Measurements from ENCODE around the gene ZNF638. TPM values are rescaled to one million over a fixed set of nuclear protein-coding genes. Genes with fewer than 3 reads are reported as not detected.

The ZNF638 gene
- total and polyA plus RNA-seq, 4 donors, result 193 to 317 (median 226) TPM

DNA sequence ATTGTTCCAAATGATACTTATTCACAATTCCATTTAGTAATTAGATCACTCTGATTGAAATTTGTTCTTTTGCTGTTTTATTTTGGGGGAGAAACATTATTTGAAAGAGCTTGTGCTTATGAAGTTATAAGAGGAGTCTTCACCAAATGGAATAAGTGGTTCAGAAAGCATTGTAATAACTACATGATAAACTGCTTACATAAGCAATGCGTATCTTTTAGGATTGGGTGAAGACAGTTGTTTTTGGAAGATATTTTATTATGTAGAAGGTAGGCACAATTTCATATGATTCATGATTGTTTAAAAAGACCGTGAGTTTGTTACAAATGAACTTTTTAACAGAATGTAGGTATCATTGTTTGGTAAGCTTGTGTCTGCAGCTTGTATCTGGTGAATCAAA, 14.5 kb downstream of the ZNF638 start:
- Histone ChIP-seq H3K4me3 (ENCODE audit: low read depth, low read length) (no peak overlapping the region), H3K9me3 (ENCODE audit: control insufficient read depth, insufficient read depth, low read length) (no peaks in the 10 kb centered on the region), H3K27ac (ENCODE audit: low read depth, low read length) (no peak overlapping the region), H3K36me3 (ENCODE audit: control insufficient read depth, insufficient read depth, low read length) (peaks cover 6% of the 10 kb centered on the region), H3K27me3 (ENCODE audit: control insufficient read depth, insufficient read depth, low read length) (no peaks in the 10 kb centered on the region), H3K4me1 (ENCODE audit: control insufficient read depth, insufficient read depth, low read length) (no peaks in the 10 kb centered on the region)
- 100% methylated on average over 2 of the region's 2 CpGs for WGBS (ENCODE audit: insufficient coverage)
- no peak for DNase-seq (ENCODE audit: low read depth in 4 of 6, low spot score in 6 of 6)

DNA sequence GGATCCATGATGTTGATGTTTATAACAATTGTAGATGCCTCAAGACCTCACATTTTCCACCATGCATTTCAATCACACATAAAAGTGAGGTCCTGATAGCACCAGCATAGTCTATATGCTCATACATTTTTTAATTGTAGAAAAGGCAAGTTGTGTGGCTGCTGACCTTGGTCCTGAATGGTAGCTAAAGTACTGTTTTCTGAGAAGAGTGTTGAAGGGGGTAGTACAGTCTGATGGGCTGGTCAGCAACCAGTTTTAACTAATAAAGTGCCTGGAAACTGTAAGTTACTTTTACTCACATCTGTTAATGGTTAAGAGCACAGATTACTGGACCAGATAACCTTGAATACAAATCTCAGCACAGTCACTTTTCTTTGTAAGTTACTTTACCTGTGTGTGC, 15.9 kb downstream of the ZNF638 start:
- H3K36me3 ChIP-seq (ENCODE audit: control insufficient read depth, insufficient read depth, low read length), result peaks cover 10% of the 10 kb centered on the region
- H3K27ac ChIP-seq (ENCODE audit: low read depth, low read length), result no peak overlapping the region
- H3K4me1 ChIP-seq (ENCODE audit: control insufficient read depth, insufficient read depth, low read length), result no peaks in the 10 kb centered on the region
- DNase-seq (ENCODE audit: low read depth in 4 of 6, low spot score in 6 of 6), result peak in 1 of 6 donors; percentile 19
- H3K27me3 ChIP-seq (ENCODE audit: control insufficient read depth, insufficient read depth, low read length), result no peaks in the 10 kb centered on the region
- H3K4me3 ChIP-seq (ENCODE audit: low read depth, low read length), result no peak overlapping the region
- no peaks in the 10 kb centered on the region for H3K9me3 ChIP-seq (ENCODE audit: control insufficient read depth, insufficient read depth, low read length)

- whole genome bisulfite sequencing (ENCODE audit: insufficient coverage), result no CpG with 5 or more reads among the region's 3 CpGs
These were observed 16.7 kb downstream of the ZNF638 start for GRCh38 chr2:71348302-71348701.

GRCh38 chr2:71353248-71353647, 21.7 kb downstream of the ZNF638 start:
- no peak overlapping the region for H3K4me3 ChIP-seq (ENCODE audit: low read depth, low read length)
- no peaks in the 10 kb centered on the region for H3K9me3 ChIP-seq (ENCODE audit: control insufficient read depth, insufficient read depth, low read length)
- WGBS (ENCODE audit: insufficient coverage), result no CpG with 5 or more reads among the region's 2 CpGs
- H3K27me3 ChIP-seq (ENCODE audit: control insufficient read depth, insufficient read depth, low read length), result no peaks in the 10 kb centered on the region
- H3K4me1 ChIP-seq (ENCODE audit: control insufficient read depth, insufficient read depth, low read length), result no peaks in the 10 kb centered on the region
- peaks cover 18% of the 10 kb centered on the region for H3K36me3 ChIP-seq (ENCODE audit: control insufficient read depth, insufficient read depth, low read length)
- no peak for DNase-seq (ENCODE audit: low read depth in 4 of 6, low spot score in 6 of 6)
- H3K27ac ChIP-seq (ENCODE audit: low read depth, low read length), result no peak overlapping the region

More at GRCh38 chr2:71348302-71348701, 16.7 kb downstream of the ZNF638 start:
- Histone ChIP-seq H3K36me3 (ENCODE audit: control insufficient read depth, insufficient read depth, low read length) (peaks cover 10% of the 10 kb centered on the region), H3K4me1 (ENCODE audit: control insufficient read depth, insufficient read depth, low read length) (no peaks in the 10 kb centered on the region), H3K27ac (ENCODE audit: low read depth, low read length) (no peak overlapping the region), H3K27me3 (ENCODE audit: control insufficient read depth, insufficient read depth, low read length) (no peaks in the 10 kb centered on the region), H3K4me3 (ENCODE audit: low read depth, low read length) (no peak overlapping the region), H3K9me3 (ENCODE audit: control insufficient read depth, insufficient read depth, low read length) (no peaks in the 10 kb centered on the region)
- peak in 1 of 6 donors; percentile 34 for DNase-seq (ENCODE audit: low read depth in 4 of 6, low spot score in 6 of 6)

DNA sequence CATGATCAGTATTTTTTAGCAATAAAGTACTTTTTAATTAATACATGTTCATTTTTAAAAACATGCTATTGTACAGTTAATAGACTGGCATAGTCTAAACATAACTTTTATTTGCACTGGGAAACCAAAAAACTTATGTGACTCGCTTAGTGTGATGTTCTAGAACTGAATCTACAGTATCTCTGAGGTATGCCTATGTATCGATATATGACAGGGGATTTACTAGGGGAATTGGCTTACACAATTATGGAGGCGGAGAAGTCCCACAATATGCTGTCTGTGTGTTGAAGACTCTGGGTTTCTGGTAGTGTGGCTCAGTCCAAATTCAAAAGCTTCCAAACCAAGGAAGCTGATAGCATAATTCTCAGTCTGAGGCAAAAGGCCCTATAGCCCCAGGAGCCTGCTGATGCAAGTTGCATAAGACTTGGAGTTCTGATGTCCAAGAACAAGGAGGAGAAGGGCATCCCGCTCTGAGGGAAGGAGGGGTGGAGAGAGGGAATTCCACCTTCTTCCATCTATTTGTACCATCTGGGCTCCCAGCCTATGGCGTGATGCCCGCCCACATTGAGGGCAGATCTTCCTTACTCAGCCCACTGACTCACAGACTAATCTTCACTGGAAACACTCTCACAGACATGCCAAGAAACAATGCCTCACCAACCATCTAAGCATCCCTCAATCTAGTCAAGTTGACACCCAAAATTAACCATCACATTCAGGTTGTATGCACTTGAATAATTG, 27.5 kb downstream of the ZNF638 start:
- no peaks in the 10 kb centered on the region for H3K4me1 ChIP-seq (ENCODE audit: control insufficient read depth, insufficient read depth, low read length)
- no peaks in the 10 kb centered on the region for H3K9me3 ChIP-seq (ENCODE audit: control insufficient read depth, insufficient read depth, low read length)
- 100% methylated on average over 5 of the region's 6 CpGs for WGBS (ENCODE audit: insufficient coverage)
- peaks cover 19% of the 10 kb centered on the region for H3K36me3 ChIP-seq (ENCODE audit: control insufficient read depth, insufficient read depth, low read length)
- no peaks in the 10 kb centered on the region for H3K27me3 ChIP-seq (ENCODE audit: control insufficient read depth, insufficient read depth, low read length)
- H3K4me3 ChIP-seq (ENCODE audit: low read depth, low read length), result no peak overlapping the region
- no peak for DNase-seq (ENCODE audit: low read depth in 4 of 6, low spot score in 6 of 6)
- H3K27ac ChIP-seq (ENCODE audit: low read depth, low read length), result no peak overlapping the region

- DNase-seq (ENCODE audit: low read depth in 4 of 6, low spot score in 6 of 6), result no peak
- no peak overlapping the region for H3K4me3 ChIP-seq (ENCODE audit: low read depth, low read length)
- H3K36me3 ChIP-seq (ENCODE audit: control insufficient read depth, insufficient read depth, low read length), result peaks cover 17% of the 10 kb centered on the region
- H3K27ac ChIP-seq (ENCODE audit: low read depth, low read length), result no peak overlapping the region
- no CpG with 5 or more reads among the region's 3 CpGs for WGBS (ENCODE audit: insufficient coverage)
- no peaks in the 10 kb centered on the region for H3K9me3 ChIP-seq (ENCODE audit: control insufficient read depth, insufficient read depth, low read length)
- no peaks in the 10 kb centered on the region for H3K4me1 ChIP-seq (ENCODE audit: control insufficient read depth, insufficient read depth, low read length)
- no peaks in the 10 kb centered on the region for H3K27me3 ChIP-seq (ENCODE audit: control insufficient read depth, insufficient read depth, low read length)
These were observed 28.9 kb downstream of the ZNF638 start for GRCh38 chr2:71360434-71360975.

DNA sequence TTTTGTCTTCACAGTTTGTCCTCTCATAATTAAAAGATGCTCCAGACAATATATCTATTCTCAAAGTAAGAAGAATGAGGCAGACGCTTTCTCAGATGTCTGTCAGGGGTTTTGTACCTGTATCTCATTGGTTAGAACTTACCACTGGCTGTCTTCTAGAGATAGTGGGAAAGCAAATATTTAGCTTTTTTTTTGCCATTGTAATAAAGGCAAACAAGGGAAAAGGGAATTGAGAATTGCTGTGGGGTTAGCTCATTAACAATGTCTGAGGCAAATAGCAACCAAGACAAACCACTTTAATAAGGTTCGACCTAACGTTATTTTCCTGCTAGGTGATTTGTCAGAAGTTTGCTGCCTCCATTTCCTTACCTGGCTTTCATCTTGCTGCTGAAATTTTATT, 30.0 kb downstream of the ZNF638 start:
- no CpG with 5 or more reads among the region's 3 CpGs for WGBS (ENCODE audit: insufficient coverage)
- Histone ChIP-seq H3K27me3 (ENCODE audit: control insufficient read depth, insufficient read depth, low read length) (no peaks in the 10 kb centered on the region), H3K27ac (ENCODE audit: low read depth, low read length) (no peak overlapping the region), H3K9me3 (ENCODE audit: control insufficient read depth, insufficient read depth, low read length) (no peaks in the 10 kb centered on the region), H3K4me1 (ENCODE audit: control insufficient read depth, insufficient read depth, low read length) (no peaks in the 10 kb centered on the region), H3K4me3 (ENCODE audit: low read depth, low read length) (no peak overlapping the region), H3K36me3 (ENCODE audit: control insufficient read depth, insufficient read depth, low read length) (peaks cover 21% of the 10 kb centered on the region)
- DNase-seq (ENCODE audit: low read depth in 4 of 6, low spot score in 6 of 6), result peak in 1 of 6 donors; percentile 49

GRCh38 chr2:71362447-71362846, 30.9 kb downstream of the ZNF638 start:
- WGBS (ENCODE audit: insufficient coverage), result 0% methylated on average over 1 of the region's 2 CpGs
- DNase-seq (ENCODE audit: low read depth in 4 of 6, low spot score in 6 of 6), result no peak
- H3K36me3 ChIP-seq (ENCODE audit: control insufficient read depth, insufficient read depth, low read length), result peaks cover 21% of the 10 kb centered on the region
- no peaks in the 10 kb centered on the region for H3K27me3 ChIP-seq (ENCODE audit: control insufficient read depth, insufficient read depth, low read length)
- no peak overlapping the region for H3K4me3 ChIP-seq (ENCODE audit: low read depth, low read length)
- no peaks in the 10 kb centered on the region for H3K4me1 ChIP-seq (ENCODE audit: control insufficient read depth, insufficient read depth, low read length)
- H3K27ac ChIP-seq (ENCODE audit: low read depth, low read length), result no peak overlapping the region
- H3K9me3 ChIP-seq (ENCODE audit: control insufficient read depth, insufficient read depth, low read length), result no peaks in the 10 kb centered on the region

DNA sequence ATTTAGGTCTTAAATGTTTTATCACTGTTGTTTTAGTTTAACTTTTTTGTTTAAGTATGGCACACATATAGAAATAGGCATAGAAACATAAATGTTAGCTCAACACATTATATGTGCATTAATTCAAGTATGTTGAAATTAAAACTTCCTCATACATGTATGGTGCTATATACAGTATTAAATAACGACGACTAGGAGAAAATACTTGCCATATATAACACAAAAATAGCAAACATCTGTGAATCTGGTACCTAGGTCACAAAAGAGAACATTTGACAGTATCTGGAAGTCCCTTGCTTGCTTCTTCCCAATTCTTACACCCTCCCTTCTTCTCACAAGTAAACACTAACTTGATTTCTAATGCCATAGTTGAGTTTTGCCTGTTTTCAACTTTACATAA, 38.4 kb downstream of the ZNF638 start:
- H3K27me3 ChIP-seq (ENCODE audit: control insufficient read depth, insufficient read depth, low read length), result no peaks in the 10 kb centered on the region
- no CpG with 5 or more reads among the region's 2 CpGs for WGBS (ENCODE audit: insufficient coverage)
- no peak for DNase-seq (ENCODE audit: low read depth in 4 of 6, low spot score in 6 of 6)
- no peaks in the 10 kb centered on the region for H3K9me3 ChIP-seq (ENCODE audit: control insufficient read depth, insufficient read depth, low read length)
- no peaks in the 10 kb centered on the region for H3K4me1 ChIP-seq (ENCODE audit: control insufficient read depth, insufficient read depth, low read length)
- no peak overlapping the region for H3K27ac ChIP-seq (ENCODE audit: low read depth, low read length)
- peaks cover 30% of the 10 kb centered on the region for H3K36me3 ChIP-seq (ENCODE audit: control insufficient read depth, insufficient read depth, low read length)
- H3K4me3 ChIP-seq (ENCODE audit: low read depth, low read length), result no peak overlapping the region

- Histone ChIP-seq H3K27me3 (ENCODE audit: control insufficient read depth, insufficient read depth, low read length) (no peaks in the 10 kb centered on the region), H3K36me3 (ENCODE audit: control insufficient read depth, insufficient read depth, low read length) (peaks cover 25% of the 10 kb centered on the region), H3K27ac (ENCODE audit: low read depth, low read length) (no peak overlapping the region), H3K4me1 (ENCODE audit: control insufficient read depth, insufficient read depth, low read length) (no peaks in the 10 kb centered on the region), H3K4me3 (ENCODE audit: low read depth, low read length) (no peak overlapping the region), H3K9me3 (ENCODE audit: control insufficient read depth, insufficient read depth, low read length) (no peaks in the 10 kb centered on the region)
- no peak for DNase-seq (ENCODE audit: low read depth in 4 of 6, low spot score in 6 of 6)
- WGBS (ENCODE audit: insufficient coverage), result 93% methylated on average over 1 of the region's 1 CpG
These were observed 40.5 kb downstream of the ZNF638 start for GRCh38 chr2:71372042-71372441.

Data from spinal cord (tissue), 10 donors.